GM21619 (cell line): ENCODE data around the gene NR2F1-AS1.
"Not testable (repeated sequence)": the region's sequence is repeated elsewhere in the genome, so short reads cannot be mapped to it uniquely, and the experiment has no call there.

ENCODE experiments used
- ATAC-seq: cut with Tn5 transposase; IDR thresholded peaks from one replicate; pipeline ENCODE4 v1.9.1; 2021; ENCODE audit not compliant: unreplicated experiment

The NR2F1-AS1 gene

DNA sequence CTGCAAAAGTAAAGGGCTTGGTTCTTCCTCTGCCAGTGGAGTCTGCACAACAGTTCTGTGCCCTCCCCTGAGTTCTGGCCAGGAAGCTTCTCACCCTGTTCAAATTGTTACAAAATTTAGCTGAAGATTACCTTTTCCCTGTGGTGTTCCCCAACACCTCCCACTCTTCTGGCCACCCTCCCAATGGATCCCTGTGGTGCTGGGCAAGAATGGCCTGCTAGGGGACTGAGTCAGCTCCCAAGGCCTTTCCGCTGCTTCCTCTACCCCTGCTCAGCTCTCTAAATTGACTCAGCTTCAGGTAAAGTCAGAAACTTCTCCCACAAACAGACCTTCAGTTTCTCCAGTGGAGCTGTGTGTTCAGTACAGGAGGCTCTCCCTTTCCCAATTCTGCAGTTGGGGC lies 186.0 kb downstream of the NR2F1-AS1 start:
- no peak for ATAC-seq

DNA sequence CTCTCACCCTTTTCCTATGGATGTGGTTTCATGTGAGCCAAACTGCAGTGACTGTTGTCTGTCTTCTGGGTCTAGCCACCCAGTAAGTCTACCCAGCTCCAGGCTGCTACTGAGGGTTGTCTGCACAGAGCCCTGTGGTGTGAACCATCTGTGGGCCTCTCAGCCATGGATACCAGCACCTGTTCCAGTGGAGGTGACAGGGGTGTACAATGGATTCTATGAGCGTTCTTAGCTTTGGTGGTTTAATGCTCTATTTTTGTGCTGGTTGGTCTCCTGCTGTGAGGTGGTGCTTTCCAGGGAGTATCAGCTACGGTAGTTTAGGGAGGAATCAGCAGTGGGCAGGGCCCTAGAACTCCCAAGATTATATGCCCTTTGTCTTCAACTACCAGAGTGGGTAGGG lies 186.7 kb downstream of the NR2F1-AS1 start:
- no peak for ATAC-seq

- not testable (repeated sequence) for ATAC-seq
These were observed 189.8 kb downstream of the NR2F1-AS1 start for GRCh38 chr5:93391169-93391568.

- no peak for ATAC-seq
These were observed 195.4 kb downstream of the NR2F1-AS1 start for GRCh38 chr5:93385655-93386054.

DNA sequence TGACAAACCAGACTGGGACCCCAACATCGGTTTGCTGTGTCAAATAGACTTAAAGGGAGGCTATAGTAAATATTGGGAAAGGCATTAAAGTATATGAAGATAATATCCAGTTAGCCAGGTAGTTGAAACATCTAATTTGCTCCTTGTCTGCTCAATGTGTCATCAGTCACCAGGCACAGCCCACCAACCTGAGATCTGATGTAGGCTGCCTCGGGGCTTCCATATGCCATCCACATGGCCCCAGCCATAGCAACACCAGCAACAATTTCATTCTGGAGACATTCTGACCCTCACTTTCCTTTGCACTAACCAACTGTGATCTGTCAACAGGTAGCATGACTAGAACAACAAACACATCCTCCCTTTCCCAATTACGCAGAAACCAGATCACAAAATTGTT lies 196.0 kb downstream of the NR2F1-AS1 start:
- ATAC-seq: no peak

GRCh38 chr5:93384026-93384425 lies 197.0 kb downstream of the NR2F1-AS1 start:
- ATAC-seq: no peak

GRCh38 chr5:93382188-93382825 lies 198.7 kb downstream of the NR2F1-AS1 start:
- peak; percentile 43 for ATAC-seq

- no peak for ATAC-seq
These were observed 200.0 kb downstream of the NR2F1-AS1 start for GRCh38 chr5:93381057-93381456.

DNA sequence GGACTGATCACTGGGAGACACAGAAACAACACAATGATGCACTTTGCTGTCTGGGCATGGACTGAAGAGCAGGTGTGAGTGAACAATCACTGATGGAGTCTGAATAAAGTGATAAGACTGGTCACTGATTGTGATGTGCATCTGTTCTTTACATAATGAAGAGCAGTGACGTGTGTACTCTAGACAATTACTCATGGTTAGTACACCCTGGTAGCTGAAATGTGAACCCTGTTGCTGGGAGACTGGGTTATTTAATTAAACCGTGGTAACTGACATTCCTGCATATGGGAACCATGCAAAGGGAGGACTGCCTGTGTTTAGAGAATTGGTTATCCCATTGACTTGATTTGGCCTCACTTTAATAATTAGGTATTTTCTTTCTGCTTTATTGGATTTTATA lies 202.9 kb downstream of the NR2F1-AS1 start:
- no peak for ATAC-seq

- no peak for ATAC-seq
These were observed 209.1 kb downstream of the NR2F1-AS1 start for GRCh38 chr5:93371893-93372292.

DNA sequence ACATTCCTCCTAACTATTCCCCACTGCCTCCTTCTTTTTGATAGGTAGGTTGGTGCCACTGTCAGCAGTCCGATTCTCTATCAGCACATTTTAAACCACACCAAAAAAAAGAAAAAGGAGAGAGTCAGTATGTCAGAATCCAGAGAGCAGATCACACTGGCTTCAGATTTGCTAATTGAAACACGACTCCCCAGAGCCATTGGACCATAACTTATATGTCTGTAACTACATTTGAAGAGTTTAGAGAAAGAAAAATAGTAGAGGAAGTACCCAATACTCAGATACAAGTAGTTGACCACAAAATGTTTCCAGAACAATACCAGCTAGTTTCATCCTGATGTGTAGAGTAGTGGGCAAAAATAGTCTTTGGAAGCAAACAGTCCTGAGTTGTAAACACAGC lies 216.6 kb downstream of the NR2F1-AS1 start:
- ATAC-seq: no peak

- ATAC-seq: no peak
These were observed 220.5 kb downstream of the NR2F1-AS1 start for GRCh38 chr5:93360436-93361088.

- ATAC-seq: no peak
These were observed 221.1 kb downstream of the NR2F1-AS1 start for GRCh38 chr5:93359960-93360305.
